Measurements from ENCODE around the gene EMX1. TPM values are rescaled to one million over a fixed set of nuclear protein-coding genes. Genes with fewer than 3 reads are reported as not detected.

The EMX1 gene
- total and polyA plus RNA-seq, 2 of the 13 experiments (the other 11 are each of a cell fraction or from before 2014, with no cell fraction given), result 0.62 to 4.9 TPM

DNA sequence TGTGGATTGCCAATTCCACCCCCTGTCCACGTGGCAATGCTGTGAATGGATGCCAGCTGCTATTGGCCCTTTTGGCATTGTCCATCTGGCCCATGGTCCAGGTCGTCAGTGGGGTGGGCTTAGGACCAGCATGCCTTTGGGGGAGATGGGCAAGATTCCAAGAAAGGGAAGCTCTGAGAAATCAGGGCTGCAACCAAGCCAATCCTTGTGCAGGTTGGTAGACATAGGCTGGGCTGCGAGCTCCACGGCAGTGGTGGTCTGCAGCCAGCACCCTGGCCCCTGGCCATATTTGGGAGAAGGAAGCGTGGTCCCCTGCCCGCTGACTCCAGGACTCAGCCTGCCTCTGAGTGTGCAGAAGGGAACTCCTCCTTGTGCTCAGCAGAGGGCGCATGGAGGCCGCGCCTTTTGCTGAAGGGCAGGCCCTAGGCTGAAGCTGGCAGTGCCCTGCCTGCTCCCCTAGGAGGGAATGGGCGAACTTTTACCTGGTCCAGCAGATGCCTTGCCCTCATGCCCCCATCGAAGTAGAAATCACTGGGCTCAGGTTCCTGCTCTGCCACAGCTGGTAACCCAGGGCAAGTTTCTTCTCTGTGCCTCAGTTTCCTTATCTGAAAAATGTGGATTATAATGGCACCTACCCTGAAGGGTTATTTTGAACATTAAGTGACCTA, 24.7 kb upstream of the EMX1 start (continued):
- TF ChIP-seq TCF12 (IDR thresholded peaks at IDR 0.05) (no peak), TCF12 (CRISPR knock-in tag; IDR thresholded peaks at IDR 0.05) (no peak), YY1 (IDR thresholded peaks at IDR 0.05; ENCODE audit: insufficient read depth, insufficient replicate concordance, low read depth, low read length) (no peak), PTBP1 (IDR thresholded peaks at IDR 0.05; ENCODE audit: low read depth, low read length, poor library complexity, severe bottlenecking) (no peak), KDM6A (CRISPR knock-in tag; IDR thresholded peaks at IDR 0.05; ENCODE audit: low read depth) (no peak), ZSCAN31 (CRISPR knock-in tag; IDR thresholded peaks at IDR 0.05; ENCODE audit: low read depth) (no peak), HMG20B (CRISPR knock-in tag; conservative IDR thresholded peaks at IDR 0.05) (no peak), ASH2L (IDR thresholded peaks at IDR 0.05; ENCODE audit: insufficient read length, low read depth, low read length) (no peak), KLF6 (CRISPR knock-in tag; IDR thresholded peaks at IDR 0.05) (no peak), FOXK2 (IDR thresholded peaks at IDR 0.05) (no peak), SETDB1 (CRISPR knock-in tag; IDR thresholded peaks at IDR 0.05; ENCODE audit: borderline replicate concordance) (no peak), ZNF605 (CRISPR knock-in tag; IDR thresholded peaks at IDR 0.05) (no peak), HNRNPK (IDR thresholded peaks at IDR 0.05; ENCODE audit: low read depth, low read length, poor library complexity, severe bottlenecking) (no peak), KAT8 (CRISPR knock-in tag; IDR thresholded peaks at IDR 0.05) (no peak), ZBTB38 (CRISPR knock-in tag; IDR thresholded peaks at IDR 0.05) (0 out of 2 replicates have a peak, but pooled peaks have one; percentile 45), ZNF660 (CRISPR knock-in tag; IDR thresholded peaks at IDR 0.05; ENCODE audit: borderline replicate concordance, low read depth) (no peak), ZNF572 (CRISPR knock-in tag; IDR thresholded peaks at IDR 0.05) (no peak), RORA (CRISPR knock-in tag; IDR thresholded peaks at IDR 0.05) (no peak)
- TF ChIP-seq, protein P1, sequence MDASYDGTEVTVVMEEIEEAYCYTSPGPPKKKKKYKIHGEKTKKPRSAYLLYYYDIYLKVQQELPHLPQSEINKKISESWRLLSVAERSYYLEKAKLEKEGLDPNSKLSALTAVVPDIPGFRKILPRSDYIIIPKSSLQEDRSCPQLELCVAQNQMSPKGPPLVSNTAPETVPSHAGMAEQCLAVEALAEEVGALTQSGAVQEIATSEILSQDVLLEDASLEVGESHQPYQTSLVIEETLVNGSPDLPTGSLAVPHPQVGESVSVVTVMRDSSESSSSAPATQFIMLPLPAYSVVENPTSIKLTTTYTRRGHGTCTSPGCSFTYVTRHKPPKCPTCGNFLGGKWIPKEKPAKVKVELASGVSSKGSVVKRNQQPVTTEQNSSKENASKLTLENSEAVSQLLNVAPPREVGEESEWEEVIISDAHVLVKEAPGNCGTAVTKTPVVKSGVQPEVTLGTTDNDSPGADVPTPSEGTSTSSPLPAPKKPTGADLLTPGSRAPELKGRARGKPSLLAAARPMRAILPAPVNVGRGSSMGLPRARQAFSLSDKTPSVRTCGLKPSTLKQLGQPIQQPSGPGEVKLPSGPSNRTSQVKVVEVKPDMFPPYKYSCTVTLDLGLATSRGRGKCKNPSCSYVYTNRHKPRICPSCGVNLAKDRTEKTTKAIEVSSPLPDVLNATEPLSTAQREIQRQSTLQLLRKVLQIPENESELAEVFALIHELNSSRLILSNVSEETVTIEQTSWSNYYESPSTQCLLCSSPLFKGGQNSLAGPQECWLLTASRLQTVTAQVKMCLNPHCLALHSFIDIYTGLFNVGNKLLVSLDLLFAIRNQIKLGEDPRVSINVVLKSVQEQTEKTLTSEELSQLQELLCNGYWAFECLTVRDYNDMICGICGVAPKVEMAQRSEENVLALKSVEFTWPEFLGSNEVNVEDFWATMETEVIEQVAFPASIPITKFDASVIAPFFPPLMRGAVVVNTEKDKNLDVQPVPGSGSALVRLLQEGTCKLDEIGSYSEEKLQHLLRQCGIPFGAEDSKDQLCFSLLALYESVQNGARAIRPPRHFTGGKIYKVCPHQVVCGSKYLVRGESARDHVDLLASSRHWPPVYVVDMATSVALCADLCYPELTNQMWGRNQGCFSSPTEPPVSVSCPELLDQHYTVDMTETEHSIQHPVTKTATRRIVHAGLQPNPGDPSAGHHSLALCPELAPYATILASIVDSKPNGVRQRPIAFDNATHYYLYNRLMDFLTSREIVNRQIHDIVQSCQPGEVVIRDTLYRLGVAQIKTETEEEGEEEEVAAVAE (CRISPR knock-in tag; IDR thresholded peaks at IDR 0.05; ENCODE audit: borderline replicate concordance), result no peak
- TF ChIP-seq, protein P2, sequence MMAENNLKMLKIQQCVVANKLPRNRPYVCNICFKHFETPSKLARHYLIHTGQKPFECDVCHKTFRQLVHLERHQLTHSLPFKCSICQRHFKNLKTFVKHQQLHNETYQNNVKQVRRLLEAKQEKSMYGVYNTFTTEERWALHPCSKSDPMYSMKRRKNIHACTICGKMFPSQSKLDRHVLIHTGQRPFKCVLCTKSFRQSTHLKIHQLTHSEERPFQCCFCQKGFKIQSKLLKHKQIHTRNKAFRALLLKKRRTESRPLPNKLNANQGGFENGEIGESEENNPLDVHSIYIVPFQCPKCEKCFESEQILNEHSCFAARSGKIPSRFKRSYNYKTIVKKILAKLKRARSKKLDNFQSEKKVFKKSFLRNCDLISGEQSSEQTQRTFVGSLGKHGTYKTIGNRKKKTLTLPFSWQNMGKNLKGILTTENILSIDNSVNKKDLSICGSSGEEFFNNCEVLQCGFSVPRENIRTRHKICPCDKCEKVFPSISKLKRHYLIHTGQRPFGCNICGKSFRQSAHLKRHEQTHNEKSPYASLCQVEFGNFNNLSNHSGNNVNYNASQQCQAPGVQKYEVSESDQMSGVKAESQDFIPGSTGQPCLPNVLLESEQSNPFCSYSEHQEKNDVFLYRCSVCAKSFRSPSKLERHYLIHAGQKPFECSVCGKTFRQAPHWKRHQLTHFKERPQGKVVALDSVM (CRISPR knock-in tag; IDR thresholded peaks at IDR 0.05), result no peak
- TF ChIP-seq, protein P3, sequence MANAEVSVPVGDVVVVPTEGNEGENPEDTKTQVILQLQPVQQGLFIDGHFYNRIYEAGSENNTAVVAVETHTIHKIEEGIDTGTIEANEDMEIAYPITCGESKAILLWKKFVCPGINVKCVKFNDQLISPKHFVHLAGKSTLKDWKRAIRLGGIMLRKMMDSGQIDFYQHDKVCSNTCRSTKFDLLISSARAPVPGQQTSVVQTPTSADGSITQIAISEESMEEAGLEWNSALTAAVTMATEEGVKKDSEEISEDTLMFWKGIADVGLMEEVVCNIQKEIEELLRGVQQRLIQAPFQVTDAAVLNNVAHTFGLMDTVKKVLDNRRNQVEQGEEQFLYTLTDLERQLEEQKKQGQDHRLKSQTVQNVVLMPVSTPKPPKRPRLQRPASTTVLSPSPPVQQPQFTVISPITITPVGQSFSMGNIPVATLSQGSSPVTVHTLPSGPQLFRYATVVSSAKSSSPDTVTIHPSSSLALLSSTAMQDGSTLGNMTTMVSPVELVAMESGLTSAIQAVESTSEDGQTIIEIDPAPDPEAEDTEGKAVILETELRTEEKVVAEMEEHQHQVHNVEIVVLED (CRISPR knock-in tag; IDR thresholded peaks at IDR 0.05; ENCODE audit: borderline replicate concordance), result no peak
- TF ChIP-seq, protein P4, sequence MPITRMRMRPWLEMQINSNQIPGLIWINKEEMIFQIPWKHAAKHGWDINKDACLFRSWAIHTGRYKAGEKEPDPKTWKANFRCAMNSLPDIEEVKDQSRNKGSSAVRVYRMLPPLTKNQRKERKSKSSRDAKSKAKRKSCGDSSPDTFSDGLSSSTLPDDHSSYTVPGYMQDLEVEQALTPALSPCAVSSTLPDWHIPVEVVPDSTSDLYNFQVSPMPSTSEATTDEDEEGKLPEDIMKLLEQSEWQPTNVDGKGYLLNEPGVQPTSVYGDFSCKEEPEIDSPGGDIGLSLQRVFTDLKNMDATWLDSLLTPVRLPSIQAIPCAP (CRISPR knock-in tag; IDR thresholded peaks at IDR 0.05; ENCODE audit: low read depth), result no peak

Measured in HepG2 (cell line).